Thyroid gland (tissue), 4 donors: Measurements from ENCODE around the gene VMAC. TPM values are rescaled to one million over a fixed set of nuclear protein-coding genes. Genes with fewer than 3 reads are reported as not detected.

Source experiments
- DNase-seq, 2 donors: peaks; one replicate each; pipeline ENCODE4 v3.0.0-alpha.2; 2019
- H3K27ac ChIP-seq, 3 donors: fragments of 200-600 bp; sonication (generic); 1 replicate in 2 of 3; 2 replicates in 1 of 3; pipeline ENCODE4 v1.5.1; 2016 to 2019; ENCODE audit warnings: mild to moderate bottlenecking in 1 of 3, moderate library complexity in 1 of 3
- H3K27me3 ChIP-seq: fragments of 200-600 bp; sonication (generic); one replicate; pipeline ENCODE4 v1.5.1; 2019
- H3K36me3 ChIP-seq, 2 donors: fragments of 200-600 bp; sonication (generic); one replicate each; pipeline ENCODE4 v1.5.1; 2016 to 2019
- H3K4me1 ChIP-seq, 2 donors: fragments of 200-600 bp; sonication (generic); one replicate each; pipeline ENCODE4 v1.5.1; 2017 to 2019
- H3K4me3 ChIP-seq, 3 donors: fragments of 200-600 bp; sonication (generic); replicated peaks in 1 of 3; 1 replicate in 2 of 3; 2 replicates in 1 of 3; pipeline ENCODE4 v1.5.1; 2016; ENCODE audit warnings: mild to moderate bottlenecking in 1 of 3
- H3K9me3 ChIP-seq: fragments of 200-600 bp; sonication (generic); one replicate; pipeline ENCODE4 v1.5.1; 2017
- CTCF ChIP-seq, 6 experiments: fragments of 200-600 bp in 3 of 6; fragments of 450-650 bp in 3 of 6; sonication (generic) in 3 of 6; IDR thresholded peaks; one replicate each; pipeline ENCODE4 v1.5.1; 2016 to 2019; ENCODE audit warnings: antibody characterized with exemption in 6 of 6, mild to moderate bottlenecking in 2 of 6, inconsistent platforms in 1 of 6, moderate library complexity in 1 of 6
- POLR2A ChIP-seq, 2 donors: fragments of 450-650 bp; IDR thresholded peaks; one replicate each; pipeline ENCODE4 v1.6.1; 2017; ENCODE audit warnings: antibody characterized with exemption in 2 of 2, mild to moderate bottlenecking in 2 of 2, moderate library complexity in 1 of 2
- WGBS, 2 donors: methylation state at CpG; one replicate each; pipeline ENCODE4 v1.1.5; 2017; 5-methylcytosine and 5-hydroxymethylcytosine counted together
- intact Hi-C: fragments of 100-400 bp; cut with DNase I; formaldehyde crosslinking; loops from one replicate; pipeline ENCODE4 v1.15.1; 2023
- total RNA-seq, 4 donors: library from RNA; depleted of rRNA; stranded (reverse); fragments of >200 nt; gene quantifications; one replicate each; pipeline ENCODE4 v1.2.3, GENCODE V29; 2016

Gene VMAC
- total RNA-seq, 4 donors from 2014 or later, result 14.3 to 27.2 (median 17.8) TPM

GRCh38 chr19:5954293-5954692 lies 49.6 kb downstream of the VMAC start:
- H3K4me3 ChIP-seq, result no peak overlapping the region
- H3K27ac ChIP-seq, result peak overlapping the region; percentile 67 to 93 (median 85)
- intact Hi-C loops, result no loop called here
- no peaks in the 10 kb centered on the region for H3K27me3 ChIP-seq
- H3K9me3 ChIP-seq, result no peaks in the 10 kb centered on the region
- 30 to 41% methylated on average over 6 of the region's 6 CpGs for WGBS, 2 donors
- TF ChIP-seq POLR2A (IDR thresholded peaks at IDR 0.05), result no peak
- no peak for TF ChIP-seq CTCF (IDR thresholded peaks at IDR 0.05)
- H3K36me3 ChIP-seq, result no peaks in the 10 kb centered on the region
- peaks cover 67 to 70% of the 10 kb centered on the region in 2 donors for H3K4me1 ChIP-seq
- DNase-seq, result no peak

GRCh38 chr19:5955636-5955935 lies 50.9 kb downstream of the VMAC start:
- Histone ChIP-seq H3K4me1 (peaks cover 67 to 71% of the 10 kb centered on the region in 2 donors), H3K27me3 (no peaks in the 10 kb centered on the region)
- intact Hi-C loops, result no loop called here

GRCh38 chr19:5956323-5956722 lies 51.7 kb downstream of the VMAC start:
- Histone ChIP-seq H3K4me3 (no peak overlapping the region), H3K9me3 (no peaks in the 10 kb centered on the region), H3K4me1 (peaks cover 67 to 70% of the 10 kb centered on the region in 2 donors), H3K27me3 (no peaks in the 10 kb centered on the region), H3K27ac (no peak overlapping the region), H3K36me3 (no peaks in the 10 kb centered on the region)
- TF ChIP-seq CTCF (IDR thresholded peaks at IDR 0.05) (no peak), POLR2A (IDR thresholded peaks at IDR 0.05) (no peak)
- WGBS, 2 donors, result 61 to 71% methylated on average over 3 of the region's 3 CpGs
- intact Hi-C loops, result no loop called here
- no peak for DNase-seq

More at GRCh38 chr19:5955636-5955935, 50.9 kb downstream of the VMAC start:
- Histone ChIP-seq H3K27ac (peak overlapping the region; percentile 67 to 93 (median 85)), H3K4me3 (no peak overlapping the region), H3K9me3 (no peaks in the 10 kb centered on the region), H3K36me3 (no peaks in the 10 kb centered on the region)
- 72 to 73% methylated on average over 3 of the region's 3 CpGs for WGBS, 2 donors
- no peak for TF ChIP-seq POLR2A (IDR thresholded peaks at IDR 0.05)
- TF ChIP-seq CTCF (IDR thresholded peaks at IDR 0.05), result no peak
- DNase-seq, result no peak

- Histone ChIP-seq H3K27ac (no peak overlapping the region), H3K4me3 (no peak overlapping the region), H3K4me1 (peaks cover 67 to 70% of the 10 kb centered on the region in 2 donors), H3K9me3 (no peaks in the 10 kb centered on the region), H3K27me3 (no peaks in the 10 kb centered on the region), H3K36me3 (no peaks in the 10 kb centered on the region)
- TF ChIP-seq CTCF (IDR thresholded peaks at IDR 0.05) (no peak), POLR2A (IDR thresholded peaks at IDR 0.05) (no peak)
- WGBS, 2 donors, result 91 to 92% methylated on average over 12 of the region's 12 CpGs
- DNase-seq, result no peak
- intact Hi-C loops, result no loop called here
These were observed 52.1 kb downstream of the VMAC start for GRCh38 chr19:5956728-5957127.

GRCh38 chr19:5957170-5957569 lies 52.5 kb downstream of the VMAC start:
- no peak overlapping the region for H3K27ac ChIP-seq
- no peaks in the 10 kb centered on the region for H3K27me3 ChIP-seq
- intact Hi-C loops, result no loop called here
- 84 to 88% methylated on average over 10 of the region's 10 CpGs for WGBS, 2 donors
- H3K36me3 ChIP-seq, result no peaks in the 10 kb centered on the region
- no peaks in the 10 kb centered on the region for H3K9me3 ChIP-seq
- TF ChIP-seq POLR2A (IDR thresholded peaks at IDR 0.05) (no peak), CTCF (IDR thresholded peaks at IDR 0.05) (no peak)
- H3K4me3 ChIP-seq, result no peak overlapping the region
- H3K4me1 ChIP-seq, result peaks cover 67 to 70% of the 10 kb centered on the region in 2 donors
- no peak for DNase-seq
